GM13977 (cell line): ENCODE measurements around the gene MRPS9.
A peak's percentile ranks its signal among the peaks of the same experiment; 100 is the strongest.

Experiments
- DNase-seq: peaks from one replicate; pipeline ENCODE4 v3.0.0; 2012; ENCODE audit warnings: low spot score
- in situ Hi-C: fragments of 300-500 bp; cut with MboI; formaldehyde crosslinking; loops from one replicate; pipeline ENCODE4 v1.12.0; 2022; ENCODE audit warnings: low sequenced_read_pairs, low pct_unique_long_range_greater_than_20kb, mixed read lengths, inconsistent platforms; ENCODE audit not compliant: unreplicated experiment
- TF ChIP-seq, protein P1 (sequence below): IDR thresholded peaks from 2 replicates; pipeline ENCODE4 v1.5.1; 2012; ENCODE audit warnings: mild to moderate bottlenecking, control low read depth; ENCODE audit not compliant: insufficient read depth; ENCODE audit errors: extremely low read depth, missing control alignments

MRPS9 gene

GRCh38 chr2:105037572-105038382 lies at the start of gene MRPS9:
MRPS9 (plus strand) TSS chr2:105038069; CDS start chr2:105038093, 24 bp downstream.
- in situ Hi-C loops: no loop called here
- TF ChIP-seq, protein P1, sequence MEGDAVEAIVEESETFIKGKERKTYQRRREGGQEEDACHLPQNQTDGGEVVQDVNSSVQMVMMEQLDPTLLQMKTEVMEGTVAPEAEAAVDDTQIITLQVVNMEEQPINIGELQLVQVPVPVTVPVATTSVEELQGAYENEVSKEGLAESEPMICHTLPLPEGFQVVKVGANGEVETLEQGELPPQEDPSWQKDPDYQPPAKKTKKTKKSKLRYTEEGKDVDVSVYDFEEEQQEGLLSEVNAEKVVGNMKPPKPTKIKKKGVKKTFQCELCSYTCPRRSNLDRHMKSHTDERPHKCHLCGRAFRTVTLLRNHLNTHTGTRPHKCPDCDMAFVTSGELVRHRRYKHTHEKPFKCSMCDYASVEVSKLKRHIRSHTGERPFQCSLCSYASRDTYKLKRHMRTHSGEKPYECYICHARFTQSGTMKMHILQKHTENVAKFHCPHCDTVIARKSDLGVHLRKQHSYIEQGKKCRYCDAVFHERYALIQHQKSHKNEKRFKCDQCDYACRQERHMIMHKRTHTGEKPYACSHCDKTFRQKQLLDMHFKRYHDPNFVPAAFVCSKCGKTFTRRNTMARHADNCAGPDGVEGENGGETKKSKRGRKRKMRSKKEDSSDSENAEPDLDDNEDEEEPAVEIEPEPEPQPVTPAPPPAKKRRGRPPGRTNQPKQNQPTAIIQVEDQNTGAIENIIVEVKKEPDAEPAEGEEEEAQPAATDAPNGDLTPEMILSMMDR: no peak
- peak; percentile 93 for DNase-seq

DNA sequence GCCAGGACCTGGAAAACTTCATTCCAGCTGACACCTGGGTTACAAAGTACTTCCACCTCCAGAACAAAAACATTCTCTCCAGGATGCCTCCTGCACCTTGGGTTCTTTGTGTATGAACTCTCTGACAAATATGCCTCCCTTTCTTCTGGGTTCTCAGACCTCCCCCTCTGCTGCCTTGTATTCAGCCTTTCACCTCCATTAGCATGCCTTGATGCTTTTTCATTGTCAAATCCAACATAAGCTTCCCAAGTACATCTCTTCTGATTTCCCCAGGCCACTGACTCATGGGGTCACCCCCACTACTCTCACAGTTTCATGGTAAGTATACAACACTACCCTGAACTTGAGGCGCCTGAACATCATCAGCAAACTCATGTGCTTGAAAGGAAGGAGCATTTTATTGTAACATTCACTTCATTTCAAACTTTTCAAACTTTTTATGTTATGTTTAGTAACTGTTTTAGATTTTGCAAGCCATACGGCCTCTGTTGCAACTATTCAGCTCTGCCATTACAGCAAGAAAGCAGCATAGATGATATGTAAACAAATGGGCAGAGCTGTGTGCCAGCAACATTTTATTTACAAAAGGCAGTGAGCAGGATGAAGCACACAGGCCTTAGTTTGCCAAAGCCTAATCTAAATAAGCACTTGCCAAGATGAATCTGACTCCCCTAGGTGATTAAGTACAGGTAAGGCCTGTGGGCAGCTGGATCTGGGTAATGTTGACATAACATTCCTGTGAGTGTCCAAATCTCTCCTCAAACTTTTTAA lies 32.5 kb upstream of the MRPS9 start:
- no peak for DNase-seq
- TF ChIP-seq, protein P1: no peak
- in situ Hi-C loops: no loop called here

- no peak for DNase-seq
- TF ChIP-seq, protein P1: no peak
- in situ Hi-C loops: no loop called here
These were observed 30.5 kb upstream of the MRPS9 start for GRCh38 chr2:105007367-105007766.

GRCh38 chr2:105032476-105032875 lies 5.4 kb upstream of the MRPS9 start:
- TF ChIP-seq, protein P1: no peak
- DNase-seq: no peak
- in situ Hi-C loops: no loop called here

- in situ Hi-C loops: no loop called here
- TF ChIP-seq, protein P1: no peak
- no peak for DNase-seq
These were observed 3.7 kb upstream of the MRPS9 start for GRCh38 chr2:105034170-105034569.

DNA sequence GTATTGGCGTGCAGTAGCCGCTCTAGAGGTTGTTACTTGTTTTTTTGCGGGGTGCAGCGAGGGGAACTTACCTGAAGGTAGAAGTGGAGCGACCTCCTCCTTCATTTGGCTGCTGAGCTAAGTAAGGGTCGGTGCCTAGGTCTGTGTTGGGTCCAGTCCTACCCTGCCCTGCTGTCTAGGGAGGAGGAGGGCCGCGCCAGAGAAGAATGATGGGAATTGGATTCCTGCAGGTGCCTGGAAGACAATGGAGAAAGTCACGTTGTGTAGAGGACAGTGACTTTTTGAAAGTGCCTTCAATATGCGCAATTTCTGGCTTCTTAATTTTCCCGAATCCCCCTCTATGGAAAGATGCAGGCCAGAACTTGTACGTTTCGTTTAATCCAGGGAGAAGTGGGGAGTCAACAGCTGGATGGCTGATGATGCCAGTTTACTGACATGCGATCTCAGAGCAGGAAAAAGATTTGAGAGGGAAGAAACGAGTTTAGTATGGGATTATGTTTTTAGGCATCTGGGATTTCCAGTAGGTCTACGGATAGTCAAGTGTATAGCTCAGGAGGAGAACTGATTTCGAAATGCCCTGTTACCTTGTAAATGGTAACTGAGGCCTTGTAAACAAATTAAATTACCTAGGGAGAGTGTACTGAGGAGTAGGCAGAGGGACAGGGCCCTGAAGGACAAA lies 653 bp downstream of the MRPS9 start:
- peak; percentile 27 for DNase-seq
- TF ChIP-seq, protein P1: no peak

More for the DNA sequence above, 653 bp downstream of the MRPS9 start:
- in situ Hi-C loops: no loop called here
